Dermis microvascular lymphatic vessel endothelial cell (primary cell): ENCODE data around the gene GNAZ. TPM values are rescaled to one million over a fixed set of nuclear protein-coding genes. Genes with fewer than 3 reads are reported as not detected.

ENCODE experiments used
- DNase-seq, 2 donors: peaks; one replicate each; pipeline versions ENCODE4 v3.0.0 to v3.0.0-alpha.2; 2010; ENCODE audit warnings: low read depth in 2 of 2
- total RNA-seq: library from RNA; depleted of rRNA; stranded (reverse); fragments of >200 nt; gene quantifications from 2 replicates; pipeline ENCODE4 v1.2.1, GENCODE V29; 2014

Gene GNAZ
- total RNA-seq, 1 donor from 2014 or later = 0.51 TPM

DNA sequence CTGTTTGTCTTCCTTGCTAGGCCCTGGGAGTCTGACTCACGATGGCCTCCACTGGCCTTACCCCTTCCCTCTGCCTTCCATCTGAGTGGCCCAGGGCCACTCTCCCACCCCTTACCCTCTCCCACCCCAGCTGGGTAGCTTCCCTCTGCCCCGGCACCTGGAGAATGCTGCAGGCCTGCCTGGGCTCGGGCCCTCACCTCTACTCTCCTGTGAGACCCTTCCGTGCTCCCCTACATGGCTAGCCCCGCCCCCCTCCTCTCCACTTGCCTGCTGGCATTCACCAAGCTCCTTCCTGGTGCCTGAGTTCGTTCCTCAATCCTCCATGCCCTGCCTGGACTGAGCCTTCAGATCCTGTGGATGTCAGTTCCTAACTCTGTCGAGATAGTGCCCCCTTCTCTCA lies 83.7 kb downstream of the GNAZ start:
- DNase-seq = no peak

DNA sequence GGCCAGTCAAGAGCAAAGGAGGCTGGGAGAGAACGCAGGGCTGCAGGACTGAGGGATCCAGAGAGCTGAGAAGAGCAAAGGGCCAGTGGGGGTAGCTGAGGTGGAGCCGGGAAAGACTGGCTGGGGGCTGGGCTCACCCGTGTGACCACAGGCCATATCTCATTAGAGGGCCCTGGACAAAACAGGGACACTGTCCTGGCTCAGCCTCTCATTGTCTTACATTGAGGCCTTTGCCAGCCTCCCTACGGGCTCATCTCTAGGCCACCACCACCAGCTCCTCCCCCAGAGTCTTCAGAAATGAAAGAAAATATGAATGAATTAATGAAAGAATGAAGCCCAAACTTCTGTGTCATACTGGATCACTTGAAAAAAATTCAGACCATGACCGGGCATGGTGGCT lies 84.1 kb downstream of the GNAZ start:
- no peak for DNase-seq

DNA sequence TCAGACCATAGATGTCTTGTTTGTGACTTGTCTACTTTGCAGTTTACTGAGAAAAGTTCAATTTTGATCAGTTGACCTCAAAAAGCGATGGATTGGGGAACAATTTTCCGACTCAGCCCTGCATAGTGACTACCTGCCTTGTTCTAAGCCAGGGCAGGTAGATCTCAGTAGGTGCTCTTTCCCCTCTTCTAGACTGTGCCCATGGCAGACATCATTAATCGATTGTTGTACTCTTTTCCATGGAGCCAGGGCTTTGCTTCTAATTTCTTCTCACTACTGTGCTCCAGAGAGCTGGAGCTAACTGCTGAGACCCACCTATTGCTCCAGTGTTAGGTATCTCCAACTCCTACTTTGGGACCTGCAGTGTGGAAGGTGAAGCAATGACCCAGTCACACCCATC lies 84.8 kb downstream of the GNAZ start:
- no peak for DNase-seq

DNA sequence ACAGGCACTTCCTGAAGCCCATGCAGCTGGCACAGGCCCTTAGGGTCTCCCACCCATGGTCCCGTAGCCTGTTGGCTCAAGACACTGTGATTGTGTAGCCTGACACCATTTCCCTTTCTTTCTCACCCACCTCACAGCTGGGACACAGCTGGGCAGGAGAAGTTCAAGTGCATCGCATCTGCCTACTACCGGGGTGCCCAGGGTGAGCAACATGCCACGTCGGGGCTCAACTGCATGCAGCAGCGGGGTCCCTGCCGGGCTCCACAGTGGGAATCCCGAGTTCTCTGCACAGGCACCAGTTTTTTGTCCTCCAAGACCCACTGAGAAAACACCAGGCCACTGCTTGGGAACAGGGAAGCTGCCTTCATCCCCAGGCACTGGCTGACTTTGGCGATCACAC lies 85.5 kb downstream of the GNAZ start:
- no peak for DNase-seq

DNA sequence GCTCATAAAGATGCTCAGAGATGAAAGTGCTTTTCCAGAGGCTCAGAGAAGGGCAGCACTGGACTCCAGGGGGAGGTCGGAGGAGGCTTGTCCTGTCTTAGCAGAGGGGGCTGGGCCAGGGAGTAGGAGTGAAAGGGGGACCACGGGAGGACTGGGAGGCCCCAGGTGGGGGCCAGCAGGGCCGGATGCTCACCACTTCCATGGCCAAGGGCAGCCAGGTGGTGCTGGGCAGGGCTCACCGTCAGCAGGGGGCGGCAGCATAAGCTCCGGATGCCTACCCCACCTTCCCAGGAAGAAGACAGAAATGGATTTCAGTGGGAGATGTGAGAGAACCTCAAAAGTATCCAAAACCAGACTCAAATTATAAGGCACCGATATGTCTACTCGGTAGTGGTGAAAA lies 86.0 kb downstream of the GNAZ start:
- no peak for DNase-seq

DNA sequence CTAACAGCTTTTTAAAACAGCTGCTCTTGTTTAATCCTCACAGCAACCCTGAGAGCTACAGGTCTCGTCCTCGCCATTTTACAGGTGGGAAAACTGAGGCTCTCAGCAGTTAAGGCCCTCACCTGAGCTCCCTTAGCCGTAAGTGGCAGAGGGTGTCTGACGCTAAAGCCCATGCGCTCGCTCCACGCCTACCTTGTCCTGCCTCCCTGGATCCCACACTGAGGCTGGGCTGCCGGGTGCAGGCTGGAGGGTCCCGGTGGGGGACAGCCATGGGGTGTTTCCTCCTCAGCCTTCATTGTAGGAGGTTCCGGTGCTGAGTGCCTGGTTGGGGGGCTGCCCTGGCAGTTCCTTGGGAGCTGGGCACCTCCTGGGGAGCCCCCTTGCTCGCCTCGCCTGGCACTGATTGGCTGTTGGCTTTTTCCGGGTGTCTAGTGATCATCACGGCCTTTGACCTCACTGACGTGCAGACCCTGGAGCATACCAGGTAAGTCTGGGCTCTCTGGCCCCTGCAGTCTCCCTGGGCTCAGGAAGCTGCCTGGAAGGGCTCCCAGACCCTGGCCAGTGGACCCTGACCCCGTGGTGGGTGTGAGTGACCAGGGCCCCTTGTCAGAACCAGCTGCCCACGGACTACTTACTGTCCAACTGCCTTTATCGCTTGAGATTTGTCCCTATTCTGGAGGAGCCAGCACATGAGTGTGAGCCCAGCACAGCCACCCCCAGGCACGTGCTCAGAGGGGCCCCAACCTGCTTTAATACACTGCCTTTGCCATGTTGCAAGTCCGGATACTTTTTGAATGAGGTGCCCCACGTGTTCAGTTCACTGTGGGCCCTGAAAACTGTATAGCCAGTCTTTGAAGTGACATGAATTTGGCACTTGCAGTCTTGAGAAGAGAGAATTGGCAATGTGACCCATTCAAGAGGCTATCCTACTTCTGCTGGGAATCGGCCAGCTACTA lies 87.5 kb downstream of the GNAZ start:
- no peak for DNase-seq

DNA sequence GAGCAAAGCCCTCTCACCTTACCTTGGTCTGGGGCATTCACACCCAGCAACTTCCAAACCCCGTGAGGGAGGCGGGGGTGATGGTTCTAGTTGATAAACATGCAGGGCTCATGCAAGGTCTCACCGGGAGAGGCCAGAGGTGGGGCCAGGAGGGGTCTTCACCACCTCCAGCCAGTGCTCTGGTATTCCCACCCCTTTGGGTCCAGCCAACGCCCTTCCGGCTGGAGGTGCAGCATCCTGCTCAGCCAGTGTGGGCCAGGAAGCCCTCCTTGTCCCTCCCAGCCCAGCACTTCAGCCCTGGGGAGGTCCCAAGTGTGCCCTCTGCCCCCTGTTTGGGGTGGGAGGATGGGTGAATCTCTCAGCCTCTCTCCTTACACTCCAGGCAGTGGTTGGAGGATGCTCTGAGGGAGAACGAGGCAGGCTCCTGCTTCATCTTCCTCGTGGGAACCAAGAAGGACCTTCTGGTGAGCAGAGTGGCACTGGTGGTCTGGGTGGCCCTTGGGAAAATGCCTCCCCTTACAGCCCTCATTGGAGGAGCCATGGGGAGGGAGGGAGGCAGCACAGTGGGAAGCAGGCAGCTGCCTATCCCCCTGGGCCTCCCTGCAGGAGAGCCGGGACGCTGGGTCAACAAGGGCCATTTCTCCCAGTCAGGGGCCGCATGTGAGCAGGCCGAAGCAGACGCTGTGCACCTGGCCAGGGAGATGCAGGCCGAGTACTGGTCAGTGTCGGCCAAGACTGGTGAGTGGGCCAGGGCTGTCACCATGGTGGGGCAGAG lies 88.4 kb downstream of the GNAZ start:
- no peak for DNase-seq

DNA sequence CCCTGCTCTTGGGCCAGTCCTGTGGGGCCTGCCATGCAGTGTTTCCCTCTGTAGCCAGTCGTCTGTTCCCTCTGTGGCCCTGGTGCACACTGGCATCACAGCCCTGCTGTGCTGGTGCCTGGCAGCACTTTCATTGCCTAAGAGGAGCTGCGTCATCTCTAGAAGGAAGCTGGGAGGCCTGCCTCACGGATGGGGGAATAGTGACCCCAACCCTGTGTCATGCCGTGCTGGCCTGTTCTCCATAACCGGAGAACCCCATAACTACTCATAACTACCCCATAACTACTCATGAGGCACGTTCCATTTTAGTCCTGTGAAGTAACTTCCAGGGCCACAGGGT lies 88.9 kb downstream of the GNAZ start:
- DNase-seq = no peak

DNA sequence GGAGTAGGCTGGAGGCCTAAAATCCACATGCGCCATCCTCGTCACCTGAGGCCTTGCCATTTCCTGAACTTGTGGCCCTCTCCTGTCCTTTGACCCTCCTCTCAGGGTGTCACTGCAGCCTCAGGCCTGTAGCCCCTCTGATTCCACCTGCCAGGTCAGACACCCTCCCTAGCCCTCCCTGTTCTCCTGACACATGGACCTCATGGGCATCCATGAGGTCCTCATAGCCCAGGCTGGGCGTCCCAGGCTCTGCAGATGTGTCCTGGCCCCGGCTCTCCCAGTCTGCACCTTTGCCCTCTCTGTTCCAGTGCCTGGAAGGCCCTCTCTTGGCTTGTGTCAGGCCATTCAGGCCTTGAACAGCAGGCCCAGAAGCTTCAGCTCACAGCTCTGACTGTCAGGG lies 90.7 kb downstream of the GNAZ start:
- DNase-seq = no peak

DNA sequence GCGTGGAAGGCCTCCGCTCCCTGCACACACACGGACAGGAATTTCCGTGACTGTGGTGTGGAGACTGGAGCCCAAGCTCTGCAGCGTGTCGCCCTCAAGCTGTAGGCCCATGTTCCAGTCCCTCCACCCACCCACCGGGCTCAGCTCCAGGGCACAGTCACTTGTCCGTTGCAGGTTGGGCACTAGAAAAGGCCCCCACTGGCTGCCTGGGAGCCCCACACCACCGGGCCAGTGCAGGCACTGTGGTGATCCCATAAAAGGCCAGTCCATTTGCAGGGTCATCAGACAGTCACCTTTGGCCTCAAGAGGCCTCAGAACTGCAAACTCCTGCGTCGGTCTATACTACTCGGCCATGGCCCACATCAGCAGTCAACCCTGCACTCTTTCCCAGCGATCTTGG lies 91.3 kb downstream of the GNAZ start:
- no peak for DNase-seq

DNA sequence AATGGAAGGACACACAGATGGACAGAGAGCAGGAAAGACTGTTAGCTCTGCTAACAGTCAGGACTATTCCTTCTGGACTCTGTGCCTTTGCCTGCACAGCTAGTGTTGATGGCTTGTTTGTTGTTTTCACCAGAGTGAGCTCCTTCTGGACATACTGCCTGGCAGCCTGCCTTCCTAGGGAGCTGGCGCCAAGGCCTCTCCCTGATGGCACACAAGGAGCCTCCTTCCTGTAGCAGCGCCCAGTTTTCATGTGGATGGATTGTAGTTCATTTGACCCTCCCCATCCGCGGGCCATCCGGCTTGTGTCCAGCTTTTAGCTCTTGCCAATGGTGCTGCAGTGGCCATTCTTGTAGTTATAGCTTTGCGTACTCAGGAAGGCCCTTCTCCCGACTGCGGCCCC lies 93.3 kb downstream of the GNAZ start:
- no peak for DNase-seq

DNA sequence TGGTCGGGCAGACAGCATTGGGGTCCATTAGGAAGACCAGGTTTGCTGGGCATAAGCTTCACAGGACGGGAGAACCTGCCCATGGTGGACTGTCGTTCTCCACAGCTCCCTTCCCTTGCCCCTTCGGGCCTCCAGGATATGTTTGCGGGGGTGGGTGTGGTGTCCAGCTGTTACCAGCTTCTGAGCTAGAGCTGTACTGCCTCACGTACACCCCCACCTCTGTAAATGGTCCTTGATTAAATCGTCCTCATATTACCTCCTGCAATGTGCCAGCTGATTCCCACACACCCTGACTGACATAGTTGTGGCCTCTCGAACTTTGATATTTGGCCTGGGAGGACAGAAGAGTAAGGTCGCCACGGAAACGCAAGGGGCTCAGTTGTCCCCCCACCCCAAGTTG lies 93.8 kb downstream of the GNAZ start:
- no peak for DNase-seq

DNA sequence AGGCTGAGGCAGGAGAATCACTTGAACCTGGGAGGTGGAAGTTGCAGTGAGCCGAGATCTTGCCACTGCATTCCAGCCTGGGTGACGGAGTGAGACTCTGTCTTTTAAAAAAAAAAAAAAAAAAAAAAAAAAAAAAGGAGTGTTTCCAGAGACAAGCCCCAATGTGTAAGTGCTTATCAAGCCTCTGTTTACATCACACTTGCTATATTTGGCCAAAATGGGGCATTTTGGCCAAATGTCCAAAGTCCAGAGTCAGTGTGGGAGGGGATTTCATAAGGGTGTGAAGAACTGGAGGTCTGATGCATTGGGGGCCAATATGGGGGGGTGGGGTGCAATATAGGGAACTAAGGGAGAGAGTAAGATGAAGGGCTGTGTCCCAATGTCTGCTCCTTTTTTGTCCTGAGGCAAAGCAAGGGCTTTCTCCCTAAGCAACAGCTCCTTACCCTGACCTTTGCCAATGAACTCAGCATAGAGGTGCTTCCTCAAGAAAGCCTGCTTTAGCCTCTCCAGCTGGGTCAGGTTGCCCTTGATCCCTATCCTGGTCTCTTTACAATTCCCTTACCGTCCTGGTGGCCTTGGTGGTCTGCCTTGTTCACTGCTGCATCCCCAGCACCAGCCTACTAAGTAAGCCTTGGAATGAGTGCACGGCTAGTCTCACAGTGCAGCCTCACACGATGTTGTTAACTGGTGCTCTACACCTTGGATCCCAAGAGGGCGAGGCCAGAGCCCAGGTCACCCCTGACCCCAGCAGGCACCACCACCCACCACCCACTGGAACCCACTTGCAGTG lies 95.9 kb downstream of the GNAZ start:
- no peak for DNase-seq

DNA sequence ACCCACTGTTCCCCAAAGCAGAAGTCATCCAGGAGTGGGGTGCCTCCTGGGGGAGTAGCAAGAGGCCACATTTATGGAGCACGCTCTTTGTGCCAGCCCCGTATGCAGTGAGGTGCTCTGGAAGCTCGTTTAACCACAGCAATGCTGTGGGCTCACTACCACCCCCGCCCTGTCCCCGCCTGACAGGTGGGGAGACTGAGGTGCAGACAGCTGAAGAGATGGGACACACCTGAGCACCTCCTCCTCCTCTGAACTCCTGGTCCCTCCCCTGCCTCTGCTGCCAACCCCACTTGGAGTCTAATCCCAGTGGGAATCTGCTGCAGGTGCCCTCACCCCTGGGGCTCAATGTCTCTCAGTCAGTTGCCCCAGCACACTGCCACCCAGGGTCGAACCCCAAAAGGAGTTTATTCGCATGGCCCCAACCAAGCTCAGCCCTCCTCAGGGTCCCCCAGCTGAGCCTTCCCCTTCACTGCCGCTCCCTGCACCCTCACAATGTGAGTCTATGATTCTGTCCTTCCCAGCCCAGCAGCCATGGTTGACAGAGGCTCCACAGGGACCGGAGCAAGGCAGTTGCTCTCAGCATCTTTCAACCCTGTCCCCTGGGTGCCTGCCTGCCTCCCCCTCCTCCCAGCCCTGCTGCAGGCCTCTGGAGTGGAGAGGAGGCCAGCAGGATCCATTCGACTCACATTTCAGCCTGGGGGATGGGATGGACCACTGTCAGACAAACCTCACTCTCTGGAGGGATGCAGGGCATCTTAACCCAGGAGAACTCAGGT lies 96.7 kb downstream of the GNAZ start:
- DNase-seq = no peak

DNA sequence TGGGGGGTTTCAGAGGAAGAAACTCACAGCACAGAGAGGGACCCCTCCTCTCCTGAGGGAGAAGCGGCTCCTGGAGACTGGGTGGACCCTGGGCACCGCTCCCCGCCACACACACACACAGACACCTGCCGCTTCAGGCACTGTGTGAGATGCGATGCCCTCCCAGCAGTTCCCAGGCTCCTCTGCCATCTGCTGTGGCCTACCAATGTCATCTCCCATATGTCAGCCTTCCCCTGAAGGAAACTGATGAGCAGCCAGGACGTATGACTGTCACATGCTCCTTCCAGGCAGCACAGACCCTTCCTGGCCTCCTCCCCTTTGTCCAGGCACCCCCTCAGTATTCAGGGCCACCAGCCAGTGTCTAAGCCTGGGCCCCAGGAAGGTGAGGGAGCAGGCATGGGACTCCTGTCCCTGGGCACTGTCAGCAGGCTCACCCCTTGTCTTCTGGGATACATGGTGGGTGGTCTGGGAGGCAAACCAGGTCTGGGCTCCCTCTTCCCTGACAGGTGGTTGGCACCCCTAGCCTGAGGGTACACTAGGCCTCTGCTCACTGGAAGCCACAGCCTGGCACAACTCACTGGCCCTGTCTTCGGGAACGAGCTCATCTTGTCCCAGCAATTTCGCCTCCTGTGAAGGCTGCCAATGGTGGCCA lies 98.2 kb downstream of the GNAZ start:
- no peak for DNase-seq

DNA sequence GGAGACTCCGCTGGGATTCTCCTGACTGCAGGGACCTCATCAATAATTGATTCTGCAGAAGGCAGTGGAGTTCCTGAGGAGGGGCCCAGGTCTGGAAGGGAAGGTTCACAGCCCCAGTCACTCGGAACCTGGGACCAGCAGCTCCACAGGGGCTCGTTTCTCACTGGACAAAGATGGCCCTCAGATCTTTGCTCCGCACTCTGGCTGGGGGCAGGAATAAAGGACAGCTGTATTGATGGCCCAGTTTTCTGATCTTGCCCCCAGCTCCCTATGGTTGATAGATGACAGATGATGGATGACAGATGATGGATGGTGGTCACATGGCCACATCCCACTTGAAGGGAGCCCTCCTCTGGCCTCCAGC lies 98.7 kb downstream of the GNAZ start:
- no peak for DNase-seq

Other genes with a start within 250 kb of the GNAZ start
- not detected in 2 replicates for gene IGLL5, start 182.7 kb upstream of the GNAZ start, total RNA-seq
- under 0.01 and 0.13 TPM in 2 replicates for gene RSPH14, start 71.5 kb downstream of the GNAZ start, total RNA-seq
- 0.51 and 0.77 TPM in 2 replicates for gene RAB36, start 75.0 kb downstream of the GNAZ start, total RNA-seq
- gene BCR, start 110.0 kb downstream of the GNAZ start, total RNA-seq = 95.9 and 127 TPM in 2 replicates